HG03108 (cell line): ENCODE results near the gene NXPE3.

Source experiments
- ATAC-seq: cut with Tn5 transposase; IDR thresholded peaks from one replicate; pipeline ENCODE4 v1.9.1; 2021; ENCODE audit warnings: moderate library complexity; ENCODE audit not compliant: unreplicated experiment

The NXPE3 gene

DNA sequence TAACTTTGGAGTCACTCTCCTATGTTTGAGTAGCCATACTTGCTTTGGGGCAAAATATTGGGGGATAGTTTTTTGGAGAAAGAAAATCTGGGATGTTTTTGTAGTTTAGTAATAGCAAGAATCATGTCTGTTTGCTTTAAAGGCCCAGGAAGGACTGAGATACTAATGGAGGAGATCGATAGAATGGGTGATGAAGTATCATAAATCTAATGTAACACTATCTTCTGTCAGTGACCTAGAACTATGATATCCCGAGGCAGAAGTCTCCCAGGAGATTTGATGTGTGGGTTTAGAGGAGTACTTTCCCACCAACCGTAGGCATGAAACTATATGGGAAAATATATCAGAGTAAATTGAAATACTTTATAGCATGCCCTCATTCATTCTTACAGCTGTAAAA lies 49.3 kb downstream of the NXPE3 start:
- no peak for ATAC-seq

DNA sequence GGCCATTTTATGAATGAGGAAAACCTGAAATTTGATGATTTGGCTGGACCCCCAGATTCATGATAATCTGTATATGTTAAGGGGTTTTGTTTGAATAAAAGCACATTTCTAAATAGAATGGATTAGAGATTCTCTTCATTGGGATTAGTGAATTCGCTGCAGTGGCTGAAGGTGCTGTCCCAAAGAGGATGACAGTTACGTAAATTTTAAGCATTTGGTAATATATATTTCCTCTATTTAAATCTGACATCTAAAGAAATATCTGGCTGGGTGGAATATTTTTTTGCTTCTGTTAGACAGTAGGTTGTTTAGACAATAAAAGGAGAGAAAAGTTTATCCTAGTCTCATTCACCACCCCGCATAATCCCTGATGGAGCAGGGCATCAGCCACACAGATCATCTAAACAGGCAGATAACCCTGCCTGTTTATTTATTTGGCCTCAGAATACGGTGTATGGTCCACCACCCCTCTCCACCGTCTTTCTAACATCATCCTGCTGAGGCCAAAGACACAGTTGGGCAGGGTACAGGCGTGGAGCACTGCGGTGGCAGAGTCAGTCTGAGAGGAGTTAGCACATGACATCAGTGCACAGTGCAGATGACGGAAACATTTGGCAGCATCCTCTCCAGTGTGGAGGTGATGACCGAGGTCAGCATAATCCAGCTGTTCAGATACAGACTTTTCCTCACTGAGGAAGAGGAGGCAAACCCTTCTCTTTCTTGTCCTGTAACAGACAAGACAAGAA lies 49.9 kb downstream of the NXPE3 start:
- peak; percentile 48 for ATAC-seq

DNA sequence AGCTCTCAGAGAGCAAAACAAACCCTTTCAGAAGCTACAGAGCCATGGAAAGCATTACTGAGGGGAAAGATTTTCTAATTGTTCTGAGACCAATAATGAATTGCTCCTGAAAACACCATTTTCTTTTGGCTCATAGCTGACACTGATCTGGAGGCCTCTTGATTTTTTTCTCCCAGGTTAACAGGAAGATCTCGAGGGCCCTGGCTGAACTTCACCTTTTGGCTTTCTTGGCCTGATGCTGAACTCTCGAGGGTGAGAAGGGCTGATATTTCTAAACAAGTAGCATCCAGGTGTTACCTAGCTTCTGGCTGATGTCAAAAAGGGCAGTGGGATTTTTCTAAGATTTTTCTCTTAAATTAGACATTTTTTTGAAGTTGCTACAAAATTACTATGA lies 50.4 kb downstream of the NXPE3 start:
- no peak for ATAC-seq

- peak; percentile 23 for ATAC-seq
Observed at GRCh38 chr3:101829874-101830273, 50.9 kb downstream of the NXPE3 start.

- no peak for ATAC-seq
Observed at GRCh38 chr3:101833446-101833974, 54.5 kb downstream of the NXPE3 start.

- ATAC-seq = no peak
Observed at GRCh38 chr3:101835676-101836075, 56.7 kb downstream of the NXPE3 start.

DNA sequence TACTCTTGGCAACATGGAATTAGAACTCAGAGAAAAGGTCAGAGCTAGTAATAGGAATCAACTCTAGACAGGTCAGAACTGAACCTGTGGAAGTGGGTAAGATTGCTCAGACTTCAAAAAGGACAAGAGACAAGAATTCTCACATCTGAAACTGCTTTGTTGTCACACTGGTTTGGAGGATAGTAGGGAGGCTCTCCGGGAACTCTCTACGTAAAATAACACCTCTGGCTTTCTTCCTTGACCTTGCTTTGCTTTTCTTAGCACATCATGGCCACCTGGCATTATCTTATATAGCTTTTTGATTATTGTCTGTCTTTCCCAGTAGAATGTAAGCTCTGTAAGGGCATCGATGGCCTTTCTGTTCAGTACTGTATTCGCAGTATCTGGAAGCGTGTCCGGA lies 57.1 kb downstream of the NXPE3 start:
- ATAC-seq = no peak

DNA sequence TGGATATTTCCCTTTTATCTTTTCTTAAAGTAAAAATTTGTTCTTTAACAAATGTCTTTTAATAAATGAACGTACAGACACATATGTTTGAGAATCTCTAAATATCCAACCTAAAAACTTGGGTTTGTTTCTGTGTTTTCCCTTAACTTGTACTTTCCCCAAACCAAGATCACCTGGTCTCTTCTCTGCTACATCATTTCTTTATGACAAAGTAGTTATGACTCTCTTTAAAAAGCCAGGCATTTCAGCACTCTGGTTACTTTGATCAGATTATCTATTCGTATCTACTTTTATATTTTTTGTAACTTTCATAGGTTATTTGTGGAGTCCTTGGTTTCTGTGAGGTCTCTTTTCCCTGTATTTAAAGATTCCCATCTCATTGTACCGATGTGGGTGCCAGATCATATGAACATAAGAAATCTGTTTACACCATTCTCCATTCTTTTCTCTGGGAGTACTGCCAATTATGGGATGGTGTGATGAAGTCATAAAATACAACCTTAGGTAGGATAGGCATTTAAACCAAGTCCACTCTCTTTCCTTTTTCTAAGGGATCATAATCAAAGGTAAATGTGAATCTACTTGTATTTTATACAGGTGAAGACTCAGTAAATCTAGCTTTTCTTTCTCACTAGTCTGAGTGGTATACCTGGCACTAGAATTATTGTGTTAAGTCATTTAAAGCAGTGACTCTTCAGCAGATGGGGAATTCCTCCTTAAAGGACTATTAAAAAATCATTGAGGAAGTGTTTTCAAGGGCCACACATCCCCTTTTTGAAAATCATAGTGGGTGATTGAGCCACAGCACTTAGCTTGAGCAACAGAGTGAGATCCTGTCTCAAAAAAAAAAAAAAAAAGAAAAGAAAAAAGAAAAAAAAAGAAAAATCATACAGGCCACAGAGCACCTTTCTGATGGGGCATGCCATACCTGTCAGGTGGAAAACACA lies 57.9 kb downstream of the NXPE3 start:
- ATAC-seq = no peak

GRCh38 chr3:101838691-101839090 lies 59.7 kb downstream of the NXPE3 start:
- ATAC-seq = no peak

GRCh38 chr3:101840066-101840465 lies 61.1 kb downstream of the NXPE3 start:
- no peak for ATAC-seq

DNA sequence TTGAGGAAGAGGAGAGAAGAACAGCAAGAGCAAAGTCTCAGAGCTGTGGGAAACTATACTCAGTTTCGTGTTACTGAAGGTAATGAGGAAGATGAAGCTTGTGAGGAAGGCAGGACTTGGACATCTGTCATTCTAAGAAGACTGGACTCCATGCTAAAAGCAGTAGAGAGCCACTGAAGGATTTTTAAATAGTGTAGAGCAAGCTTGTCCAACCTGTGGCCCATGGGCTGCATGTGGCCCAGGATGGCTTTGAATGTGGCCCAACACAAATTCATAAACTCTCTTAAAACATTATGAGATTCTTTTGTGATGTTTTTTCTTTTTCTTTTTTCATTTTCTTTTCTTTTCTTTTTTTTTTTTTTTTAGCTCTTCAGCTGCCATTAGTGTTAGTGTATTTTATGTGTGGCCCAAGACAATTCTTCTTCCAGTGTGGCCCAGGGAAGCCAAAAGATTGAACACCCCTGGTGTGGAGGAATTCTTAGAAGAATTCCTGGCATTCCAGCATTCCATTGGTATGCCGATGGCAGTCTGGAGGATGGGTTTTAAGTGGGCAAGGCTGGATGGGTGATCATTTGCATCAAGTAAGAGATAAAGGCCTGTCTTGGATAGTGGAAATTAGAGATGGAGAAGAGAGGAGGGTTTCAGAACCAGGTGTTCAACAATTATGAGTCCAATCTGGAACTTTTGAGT lies 63.4 kb downstream of the NXPE3 start:
- ATAC-seq = no peak

- ATAC-seq = no peak
Observed at GRCh38 chr3:101842935-101843330, 63.9 kb downstream of the NXPE3 start.

DNA sequence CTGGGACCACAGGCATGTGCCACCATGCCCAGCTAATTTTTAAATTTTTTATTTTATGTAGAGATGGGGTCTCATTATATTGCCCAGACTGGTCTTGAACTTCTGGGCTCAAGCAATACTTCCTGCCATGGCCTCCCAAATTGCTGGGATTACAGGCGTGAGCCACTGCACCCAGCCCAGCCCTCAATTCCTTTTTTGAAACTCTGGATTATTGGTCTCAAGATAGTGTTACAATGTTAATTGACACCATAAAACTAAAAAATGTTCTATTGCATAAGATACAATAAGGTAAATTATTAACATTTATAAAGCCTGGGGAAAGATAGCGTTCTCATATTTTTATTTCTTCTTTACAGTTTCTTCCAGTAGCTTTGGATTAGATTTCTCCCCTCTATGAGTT lies 66.4 kb downstream of the NXPE3 start:
- ATAC-seq = no peak

DNA sequence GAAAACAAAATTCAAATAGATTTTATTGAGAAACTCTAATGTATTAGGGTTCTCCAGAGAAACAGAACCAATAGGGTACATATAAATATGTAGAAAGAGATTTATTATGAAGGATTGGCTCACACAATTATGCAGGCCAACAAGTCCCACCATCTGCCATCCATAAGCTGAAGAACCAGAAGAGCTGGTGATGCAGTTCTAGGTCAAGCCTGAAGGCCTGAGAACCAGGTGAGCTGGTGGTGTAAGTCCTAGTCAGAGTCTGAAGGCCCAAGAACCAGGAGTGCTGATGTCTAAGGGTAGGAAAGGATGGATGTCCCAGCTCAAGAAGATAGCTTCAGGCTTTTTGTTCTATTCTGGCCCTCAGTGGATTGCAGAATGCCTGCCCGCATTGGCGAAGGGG lies 67.7 kb downstream of the NXPE3 start:
- no peak for ATAC-seq

GRCh38 chr3:101847328-101847727 lies 68.3 kb downstream of the NXPE3 start:
- no peak for ATAC-seq

GRCh38 chr3:101848326-101848725 lies 69.3 kb downstream of the NXPE3 start:
- no peak for ATAC-seq

DNA sequence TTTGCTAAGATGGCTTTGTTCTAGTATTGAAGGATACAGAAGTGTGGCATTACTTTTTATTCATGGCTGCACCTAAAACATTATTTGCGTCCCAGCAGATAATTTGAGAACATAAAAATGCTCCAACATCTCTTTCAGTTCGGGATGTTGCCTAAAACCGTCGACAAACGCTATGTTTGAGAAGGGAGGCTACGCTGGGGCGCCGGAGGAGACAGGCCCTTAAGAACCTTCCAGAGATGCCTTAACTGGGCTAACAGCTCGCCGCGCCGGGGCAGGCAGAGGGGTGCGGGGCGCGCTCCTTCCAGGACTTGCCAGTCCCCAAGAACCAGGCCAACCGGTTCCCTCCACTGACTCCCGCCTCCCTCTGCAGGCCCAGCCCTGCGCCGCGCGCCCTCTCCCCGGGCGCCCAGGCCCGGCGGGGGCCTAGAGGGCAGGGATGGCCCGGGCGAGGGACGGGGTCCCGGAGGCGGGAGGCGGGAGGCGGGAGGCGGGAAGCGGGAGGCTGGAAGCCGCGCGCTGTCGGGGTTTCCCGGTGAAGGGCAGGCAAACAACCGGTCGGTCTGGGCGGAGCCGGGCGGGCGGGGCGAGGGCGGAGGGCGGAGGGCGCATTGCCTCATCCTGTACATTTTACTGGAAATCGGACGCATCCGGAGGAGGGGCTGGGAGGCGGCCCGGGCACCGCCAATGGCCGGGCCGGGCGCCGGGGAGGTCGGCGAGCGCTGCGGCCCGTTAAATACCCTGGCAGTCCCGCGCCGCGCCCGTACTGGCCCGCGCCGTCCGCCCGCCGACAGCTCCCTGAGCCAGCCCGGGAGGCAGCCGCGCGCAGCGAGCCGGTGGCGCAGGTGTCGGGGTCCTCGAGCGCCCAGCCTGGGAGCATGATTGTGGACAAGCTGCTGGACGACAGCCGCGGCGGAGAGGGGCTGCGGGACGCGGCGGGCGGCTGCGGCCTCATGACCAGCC lies 70.0 kb downstream of the NXPE3 start, which contains the start of gene NFKBIZ:
NFKBIZ (plus strand) TSS at position 761 of the 960 bp plus-strand sequence; CDS start at position 876, 115 bp downstream.
- ATAC-seq = peak; percentile 68

DNA sequence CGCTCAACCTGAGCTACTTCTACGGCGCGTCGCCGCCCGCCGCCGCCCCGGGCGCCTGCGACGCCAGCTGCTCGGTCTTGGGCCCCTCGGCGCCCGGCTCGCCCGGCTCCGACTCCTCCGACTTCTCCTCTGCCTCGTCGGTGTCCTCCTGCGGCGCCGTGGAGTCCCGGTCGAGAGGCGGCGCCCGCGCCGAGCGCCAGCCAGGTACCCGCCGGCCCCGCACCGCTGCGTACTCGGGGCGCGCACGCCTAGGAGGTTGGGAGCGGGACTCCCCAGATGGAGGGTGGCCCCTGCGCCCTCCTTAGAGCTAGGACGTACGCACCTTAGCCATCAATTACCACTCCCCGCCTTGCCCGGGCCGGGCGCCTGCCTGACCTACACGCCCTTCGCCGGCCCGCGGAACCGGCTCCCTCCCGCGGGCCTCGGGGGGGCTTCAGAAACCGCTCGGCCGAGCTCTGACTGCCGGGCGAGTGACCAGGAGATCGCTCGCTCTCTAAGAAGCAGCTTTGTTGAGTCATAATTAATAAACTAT lies 70.8 kb downstream of the NXPE3 start:
- peak; percentile 29 for ATAC-seq

DNA sequence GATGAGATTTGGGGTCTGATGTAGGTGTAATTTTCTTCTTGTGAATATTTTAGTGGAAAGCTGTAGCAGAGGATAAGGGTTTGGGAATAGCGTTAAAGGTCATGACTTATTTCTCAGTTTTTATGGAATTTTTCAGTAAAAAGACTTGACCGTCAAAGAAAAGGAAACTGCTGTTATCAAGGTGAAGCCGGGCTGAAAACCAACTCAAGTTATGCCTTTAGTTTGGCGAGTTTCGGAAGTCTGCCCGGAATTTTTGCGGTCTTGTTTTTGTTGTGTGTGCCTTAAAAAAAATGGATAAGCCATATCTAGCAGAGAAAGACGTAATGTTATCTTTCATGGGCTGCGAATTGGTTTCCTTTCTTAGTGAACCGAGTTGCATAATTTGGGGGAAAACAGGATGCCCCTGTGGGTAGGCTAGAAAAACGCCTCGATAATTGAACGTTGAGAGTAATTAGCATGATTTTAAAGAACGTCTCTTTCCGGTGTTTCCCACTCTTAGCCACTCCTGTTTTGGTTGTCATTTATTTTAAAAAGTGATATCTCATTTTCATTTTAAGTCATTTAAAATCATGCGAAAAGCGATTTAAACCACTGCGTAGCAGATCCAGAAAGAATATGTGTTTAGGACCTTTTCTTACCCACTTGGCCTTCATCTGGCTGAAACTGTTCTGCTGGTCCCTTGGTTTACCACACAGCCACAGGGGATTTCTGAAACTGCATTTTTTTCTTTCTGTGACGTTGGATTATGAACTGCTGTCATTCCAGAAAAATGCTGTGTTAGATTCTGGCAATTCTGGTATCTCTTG lies 71.4 kb downstream of the NXPE3 start:
- peak; percentile 22 for ATAC-seq
